K562 (cell line): ENCODE measurements around the gene CRLF3.

Experiments
- CTCF ChIP-seq, 3 experiments: IDR thresholded peaks in 2 of 3; conservative IDR thresholded peaks in 1 of 3; 2 replicates each; pipeline ENCODE4 v1.5.1; 2011 to 2012; ENCODE audit warnings: low read length in 3 of 3, mild to moderate bottlenecking in 3 of 3, control low read depth in 2 of 3, improper control_type of control experiment in 1 of 3, inconsistent platforms in 1 of 3, low read depth in 1 of 3, mixed read lengths in 1 of 3, moderate library complexity in 1 of 3; ENCODE audit not compliant: insufficient read depth in 2 of 3
- RBM22 ChIP-seq: fragments of 200-400 bp; formaldehyde crosslinking; IDR thresholded peaks from 2 replicates; pipeline ENCODE4 v1.6.1; 2018; ENCODE audit warnings: low read length, low read depth; ENCODE audit not compliant: poor library complexity, severe bottlenecking
- ZFX ChIP-seq: sonication (generic); formaldehyde crosslinking; IDR thresholded peaks from 2 replicates; pipeline ENCODE4 v1.8.0; 2022; ENCODE audit warnings: mild to moderate bottlenecking, missing genetic modification reagents, moderate library complexity

- no peak for TF ChIP-seq RBM22
- TF ChIP-seq CTCF (IDR thresholded peaks at IDR 0.05 in 2 of 3, conservative IDR thresholded peaks at IDR 0.05 in 1 of 3; ENCODE audit: insufficient read depth in 2 of 3, low read depth in 1 of 3, low read length in 3 of 3) = no peak
- TF ChIP-seq ZFX = no peak
Measured at GRCh38 chr17:30840771-30841170, 16.3 kb upstream of the CRLF3 start.
